Mucosa of stomach (tissue), 1 donor: ENCODE results near the gene CFAP74.

ENCODE experiments used
- H3K27me3 ChIP-seq: one replicate; pipeline ENCODE4 v1.7.0; 2013; ENCODE audit warnings: mild to moderate bottlenecking, low read length; ENCODE audit not compliant: control insufficient read depth, insufficient read depth
- H3K36me3 ChIP-seq: one replicate; pipeline ENCODE4 v1.7.0; 2013; ENCODE audit warnings: low read length; ENCODE audit not compliant: control insufficient read depth, insufficient read depth
- H3K4me1 ChIP-seq: one replicate; pipeline ENCODE4 v1.7.0; 2013; ENCODE audit warnings: mild to moderate bottlenecking, low read length; ENCODE audit not compliant: control insufficient read depth, insufficient read depth
- H3K4me3 ChIP-seq: one replicate; pipeline ENCODE4 v1.7.0; 2013; ENCODE audit warnings: low read length
- H3K9ac ChIP-seq: one replicate; pipeline ENCODE4 v1.7.0; 2013; ENCODE audit warnings: mild to moderate bottlenecking, low read length, moderate library complexity
- H3K9me3 ChIP-seq: one replicate; pipeline ENCODE4 v1.7.0; 2013; ENCODE audit warnings: mild to moderate bottlenecking, low read length, moderate library complexity; ENCODE audit not compliant: control insufficient read depth
- donor health status: Pancreatic carcinoma.

The CFAP74 gene

GRCh38 chr1:2009101-2010053, 5.8 kb upstream of the CFAP74 start:
- H3K27me3 ChIP-seq = peaks cover 7% of the 10 kb centered on the region
- no peaks in the 10 kb centered on the region for H3K36me3 ChIP-seq
- no peaks in the 10 kb centered on the region for H3K9me3 ChIP-seq
- no peaks in the 10 kb centered on the region for H3K4me1 ChIP-seq
- no peak overlapping the region for H3K9ac ChIP-seq
- H3K4me3 ChIP-seq = no peak overlapping the region

- H3K9me3 ChIP-seq = no peaks in the 10 kb centered on the region
- no peak overlapping the region for H3K4me3 ChIP-seq
- no peaks in the 10 kb centered on the region for H3K36me3 ChIP-seq
- H3K9ac ChIP-seq = no peak overlapping the region
- no peaks in the 10 kb centered on the region for H3K4me1 ChIP-seq
- H3K27me3 ChIP-seq = peaks cover 20% of the 10 kb centered on the region
Measured at GRCh38 chr1:2004856-2005255, 1.3 kb upstream of the CFAP74 start.

- H3K9ac ChIP-seq = no peak overlapping the region
Measured at GRCh38 chr1:2001773-2002411, 1.7 kb downstream of the CFAP74 start.

GRCh38 chr1:2000850-2001249, 2.7 kb downstream of the CFAP74 start:
- Histone ChIP-seq H3K4me1 (no peaks in the 10 kb centered on the region), H3K4me3 (no peak overlapping the region), H3K9ac (no peak overlapping the region), H3K36me3 (no peaks in the 10 kb centered on the region), H3K27me3 (peaks cover 21% of the 10 kb centered on the region), H3K9me3 (no peaks in the 10 kb centered on the region)

More at GRCh38 chr1:2001773-2002411, 1.7 kb downstream of the CFAP74 start:
- Histone ChIP-seq H3K4me1 (no peaks in the 10 kb centered on the region), H3K9me3 (no peaks in the 10 kb centered on the region), H3K27me3 (peaks cover 20% of the 10 kb centered on the region), H3K36me3 (no peaks in the 10 kb centered on the region), H3K4me3 (no peak overlapping the region)

GRCh38 chr1:2000432-2000831, 3.2 kb downstream of the CFAP74 start:
- Histone ChIP-seq H3K36me3 (no peaks in the 10 kb centered on the region), H3K9ac (no peak overlapping the region), H3K9me3 (no peaks in the 10 kb centered on the region), H3K4me3 (no peak overlapping the region), H3K27me3 (peaks cover 20% of the 10 kb centered on the region), H3K4me1 (no peaks in the 10 kb centered on the region)

- H3K4me1 ChIP-seq = no peaks in the 10 kb centered on the region
- no peaks in the 10 kb centered on the region for H3K36me3 ChIP-seq
- no peak overlapping the region for H3K4me3 ChIP-seq
- peaks cover 8% of the 10 kb centered on the region for H3K27me3 ChIP-seq
- H3K9ac ChIP-seq = no peak overlapping the region
- H3K9me3 ChIP-seq = no peaks in the 10 kb centered on the region
Measured at GRCh38 chr1:1997576-1997975, 6.0 kb downstream of the CFAP74 start.

- Histone ChIP-seq H3K36me3 (no peaks in the 10 kb centered on the region), H3K4me1 (no peaks in the 10 kb centered on the region), H3K9me3 (no peaks in the 10 kb centered on the region), H3K9ac (no peak overlapping the region), H3K27me3 (peaks cover 8% of the 10 kb centered on the region), H3K4me3 (no peak overlapping the region)
Measured at GRCh38 chr1:1996207-1996651, 7.4 kb downstream of the CFAP74 start.

- no peaks in the 10 kb centered on the region for H3K36me3 ChIP-seq
- no peak overlapping the region for H3K9ac ChIP-seq
- peaks cover 8% of the 10 kb centered on the region for H3K27me3 ChIP-seq
- H3K9me3 ChIP-seq = no peaks in the 10 kb centered on the region
- no peaks in the 10 kb centered on the region for H3K4me1 ChIP-seq
- no peak overlapping the region for H3K4me3 ChIP-seq
Measured at GRCh38 chr1:1994536-1994935, 9.1 kb downstream of the CFAP74 start.

- no peak overlapping the region for H3K4me3 ChIP-seq
- no peak overlapping the region for H3K9ac ChIP-seq
Measured at GRCh38 chr1:1990222-1990621, 13.4 kb downstream of the CFAP74 start.

GRCh38 chr1:1989789-1990188, 13.8 kb downstream of the CFAP74 start:
- no peaks in the 10 kb centered on the region for H3K36me3 ChIP-seq
- no peaks in the 10 kb centered on the region for H3K9me3 ChIP-seq
- no peak overlapping the region for H3K4me3 ChIP-seq
- H3K4me1 ChIP-seq = no peaks in the 10 kb centered on the region
- no peak overlapping the region for H3K9ac ChIP-seq
- peaks cover 14% of the 10 kb centered on the region for H3K27me3 ChIP-seq

More at GRCh38 chr1:1990222-1990621, 13.4 kb downstream of the CFAP74 start:
- H3K4me1 ChIP-seq = no peaks in the 10 kb centered on the region
- no peaks in the 10 kb centered on the region for H3K9me3 ChIP-seq
- no peaks in the 10 kb centered on the region for H3K36me3 ChIP-seq
- peaks cover 15% of the 10 kb centered on the region for H3K27me3 ChIP-seq

GRCh38 chr1:1989102-1989542, 14.5 kb downstream of the CFAP74 start:
- H3K9ac ChIP-seq = no peak overlapping the region
- no peak overlapping the region for H3K4me3 ChIP-seq
- H3K27me3 ChIP-seq = peaks cover 10% of the 10 kb centered on the region
- no peaks in the 10 kb centered on the region for H3K9me3 ChIP-seq
- no peaks in the 10 kb centered on the region for H3K36me3 ChIP-seq
- no peaks in the 10 kb centered on the region for H3K4me1 ChIP-seq
